NCI-H187 (cell line): ENCODE measurements around the gene GRAMD2B.

Source experiments
- DNase-seq, 2 experiments: peaks; one replicate each; lab custom pipeline; 2025; lab: John Stamatoyannopoulos, UW

The GRAMD2B gene

GRCh38 chr5:126542441-126542840, 119.2 kb downstream of the GRAMD2B start:
- no peak for DNase-seq

- DNase-seq = no peak
These were observed 119.8 kb downstream of the GRAMD2B start for GRCh38 chr5:126543009-126543408.

- DNase-seq = no peak
These were observed 120.5 kb downstream of the GRAMD2B start for GRCh38 chr5:126543660-126544059.
